UCSD-AML1 (cell line): Measurements from ENCODE around the gene SMIM24.

Source experiments
- DNase-seq: peaks from one replicate; lab custom pipeline; 2025; ENCODE audit not compliant: unreplicated experiment; lab: John Stamatoyannopoulos, UW

SMIM24 gene

DNA sequence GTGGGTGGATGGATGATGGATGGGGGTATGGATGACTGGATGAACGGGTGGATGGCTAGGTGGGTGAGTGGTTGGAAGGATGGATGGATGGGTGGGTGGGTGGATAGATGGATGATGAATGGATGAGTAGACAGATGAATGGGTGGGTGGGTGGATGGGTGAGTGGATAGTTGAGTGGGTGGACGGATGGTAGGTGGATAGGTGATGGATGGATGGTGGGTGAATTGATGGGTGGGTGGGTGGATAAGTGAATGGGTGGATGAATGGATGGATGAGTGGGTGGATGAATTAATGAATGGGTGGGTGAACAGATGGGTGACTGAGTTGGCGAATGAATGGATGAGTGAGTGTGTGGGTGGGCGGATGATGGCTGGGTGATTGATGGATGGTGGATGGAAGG, 4.9 kb downstream of the SMIM24 start:
- DNase-seq, result no peak

DNA sequence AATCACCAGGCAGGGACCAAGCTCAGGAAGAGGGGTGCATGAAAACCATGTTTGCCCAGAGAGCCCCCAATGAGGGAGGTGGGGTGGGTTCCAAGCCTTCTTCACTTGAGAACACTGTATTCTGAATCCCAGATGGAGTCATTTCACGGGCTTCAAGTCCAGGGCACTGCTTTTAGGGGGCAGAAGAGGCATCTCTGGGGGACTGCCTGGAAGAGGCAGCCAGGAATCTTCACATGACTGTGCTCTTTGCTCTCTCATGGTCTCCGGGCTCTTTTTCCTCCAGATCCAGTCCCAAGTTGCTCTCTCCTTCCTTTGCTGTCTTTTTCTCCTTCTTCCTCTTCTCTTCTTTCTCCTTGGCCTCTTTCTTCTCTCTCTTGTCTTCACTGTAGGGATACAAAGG, 5.7 kb downstream of the SMIM24 start:
- DNase-seq, result no peak

DNA sequence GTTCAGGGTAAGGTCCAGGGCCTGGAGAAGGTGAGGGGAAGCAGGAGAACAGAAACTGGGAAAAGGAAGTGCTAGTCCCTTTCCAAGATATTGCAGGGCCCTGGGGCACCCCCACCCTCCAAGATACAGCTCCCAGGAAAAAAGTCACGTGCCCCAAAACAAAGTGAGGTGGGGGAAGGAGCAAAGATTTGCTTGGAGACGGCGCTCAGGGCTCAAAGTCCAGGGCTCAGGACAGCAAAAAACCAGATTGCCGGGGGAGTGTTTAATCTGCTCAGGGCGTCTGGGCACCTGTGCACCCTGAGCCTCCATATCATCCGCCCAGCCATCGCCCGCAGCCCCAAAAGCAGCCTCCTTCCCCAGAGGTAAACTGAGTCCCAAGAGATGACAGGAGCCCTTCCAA, 6.3 kb downstream of the SMIM24 start:
- DNase-seq, result no peak

DNA sequence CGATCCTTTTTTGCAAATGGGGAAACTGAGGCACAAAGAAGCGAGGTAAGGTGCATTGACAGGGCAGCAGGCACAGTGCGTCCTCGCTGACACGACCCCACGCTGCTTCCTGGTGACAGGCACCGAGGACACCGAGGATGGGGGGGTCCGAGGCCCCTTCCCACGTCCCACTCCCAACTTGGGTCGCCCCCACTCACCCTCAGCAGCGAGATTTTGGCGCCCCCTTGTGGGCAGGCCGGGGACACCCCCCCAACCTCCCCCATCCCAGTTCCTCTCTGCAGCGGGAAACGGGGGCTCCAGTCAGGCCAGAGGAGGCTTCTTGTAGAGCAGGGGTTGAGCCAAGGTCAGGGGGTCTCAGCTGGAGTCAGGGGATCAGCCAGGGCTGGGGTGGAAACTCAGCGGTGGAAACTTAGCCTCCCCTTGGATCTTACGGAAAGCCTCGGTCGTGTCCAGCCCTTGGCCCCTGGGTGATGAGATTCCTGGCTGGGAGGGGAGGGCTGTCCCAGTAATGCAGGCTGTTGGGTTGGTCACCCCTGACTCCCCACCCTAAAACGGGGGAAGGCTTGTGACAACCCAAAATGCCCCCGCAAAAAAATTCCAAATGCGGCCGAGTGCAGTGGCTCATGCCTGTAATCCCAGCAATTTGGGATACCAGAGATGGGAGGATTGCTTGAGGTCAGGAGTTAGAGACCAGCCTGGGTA, 8.2 kb downstream of the SMIM24 start:
- DNase-seq, result peak; percentile 41

GRCh38 chr19:3470500-3471128, 9.7 kb downstream of the SMIM24 start:
- DNase-seq, result no peak

DNA sequence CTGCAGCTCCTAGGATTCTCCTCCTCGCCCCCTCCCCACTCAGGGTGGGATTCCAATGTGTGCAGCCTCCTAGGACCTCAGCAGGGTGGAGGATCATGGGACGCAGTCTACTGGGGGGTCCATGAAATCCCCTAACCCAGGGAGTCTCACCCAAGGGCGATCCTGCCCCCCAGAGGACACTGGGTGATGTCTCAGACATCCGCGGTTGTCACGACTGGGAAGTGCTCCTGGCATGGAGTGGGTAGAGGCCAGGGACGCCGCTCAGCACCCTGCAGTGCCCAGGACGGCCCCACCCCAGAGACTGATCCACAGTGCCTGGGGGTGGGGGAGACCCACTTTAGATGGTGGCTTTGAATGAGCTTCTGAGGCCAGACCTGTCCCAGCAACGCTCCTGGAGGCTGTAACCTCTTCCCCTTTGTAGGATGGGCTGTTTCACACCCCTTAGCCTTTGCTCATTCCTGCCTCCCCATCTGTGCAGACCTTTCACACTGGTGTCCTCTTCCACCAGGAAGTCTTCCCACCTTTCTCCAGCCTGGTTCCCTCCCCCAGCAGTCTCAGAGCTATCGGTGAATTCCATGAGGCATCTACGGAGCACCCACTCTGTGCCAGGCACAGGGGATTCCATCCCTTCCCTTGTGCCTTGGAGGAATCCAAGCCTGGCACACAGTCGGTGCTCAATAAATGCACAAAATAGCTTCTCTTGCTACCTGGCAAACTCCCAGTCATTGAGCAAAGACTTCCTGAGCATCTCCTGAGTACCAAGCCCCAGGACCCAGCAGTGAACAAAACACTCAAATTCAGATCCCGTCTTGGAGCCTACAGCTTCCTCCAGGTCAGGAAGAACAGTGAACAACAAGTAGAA, 10.5 kb downstream of the SMIM24 start:
- DNase-seq, result no peak

DNA sequence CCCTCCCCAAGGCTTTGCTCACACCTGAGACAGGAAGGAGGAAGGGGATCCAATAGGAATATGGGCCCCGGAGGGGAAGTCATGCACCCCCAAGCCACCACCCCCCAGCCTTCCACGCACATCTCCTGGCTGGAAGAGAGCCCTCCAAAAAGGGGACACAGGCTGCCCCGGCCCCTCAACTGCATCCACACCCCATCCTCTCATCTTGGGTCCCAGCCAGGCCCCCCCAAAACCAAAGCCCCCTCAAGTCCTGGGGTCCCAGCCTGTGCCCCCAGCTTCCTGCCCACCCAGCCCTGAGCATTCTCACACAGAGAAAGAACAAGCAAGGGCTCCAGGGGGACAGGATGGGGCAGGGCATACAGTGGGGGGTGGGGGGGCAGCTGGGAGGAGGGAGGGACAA, 12.1 kb downstream of the SMIM24 start:
- DNase-seq, result no peak

- no peak for DNase-seq
Measured at GRCh38 chr19:3467437-3468198, 12.7 kb downstream of the SMIM24 start.

- DNase-seq, result no peak
Measured at GRCh38 chr19:3466635-3467034, 13.7 kb downstream of the SMIM24 start.

DNA sequence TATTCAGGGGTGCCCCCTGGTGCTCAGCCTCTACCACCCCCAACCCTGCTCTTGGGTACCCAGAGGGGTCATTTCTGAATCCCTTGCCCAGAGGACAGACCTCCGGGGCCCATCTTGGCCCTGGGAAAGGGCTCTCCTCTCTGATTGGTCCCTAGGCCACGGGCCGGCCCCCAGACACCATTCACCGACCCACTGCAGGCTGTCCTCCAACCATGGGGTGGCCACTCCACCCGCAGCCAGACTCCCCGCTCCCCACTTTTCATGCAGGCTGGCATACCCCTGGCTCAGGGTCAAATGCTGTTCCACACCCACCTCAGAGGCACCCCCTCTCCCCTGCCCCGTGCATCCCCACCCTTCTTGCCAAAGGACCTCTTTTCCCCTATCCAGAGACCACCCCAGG, 14.8 kb downstream of the SMIM24 start:
- no peak for DNase-seq

DNA sequence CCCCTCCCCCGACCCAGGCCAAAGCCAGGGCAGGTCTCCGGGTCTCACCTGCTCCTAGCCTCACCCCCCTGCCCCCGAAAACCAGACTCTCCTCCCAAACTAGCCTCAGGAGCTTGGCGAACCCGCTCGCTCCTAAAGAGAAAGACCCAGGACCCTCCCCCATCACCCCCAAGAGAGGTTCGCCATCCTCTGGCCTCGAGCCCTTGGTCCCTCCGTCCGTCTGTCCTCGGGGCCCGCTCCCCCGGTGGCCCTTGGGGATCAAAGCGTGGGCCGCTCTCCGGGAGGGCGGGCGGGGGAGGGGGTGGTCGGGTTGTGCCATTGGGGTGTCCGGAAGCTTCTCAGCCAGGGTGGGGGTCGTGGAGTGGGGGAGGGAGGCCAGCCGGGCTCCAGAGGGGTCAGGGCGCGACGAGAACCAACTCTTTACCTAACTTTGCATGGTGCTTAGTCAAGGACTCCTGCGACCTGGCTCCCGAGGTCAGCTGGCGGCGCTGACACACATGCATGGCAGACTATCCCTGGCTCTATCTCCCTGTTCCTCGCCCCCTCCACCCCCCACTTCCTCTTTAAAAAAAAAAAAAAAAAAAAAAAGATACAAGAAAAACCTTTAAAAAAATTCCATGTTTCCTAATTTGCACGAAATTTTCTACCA, 15.6 kb downstream of the SMIM24 start:
- DNase-seq, result no peak

- no peak for DNase-seq
Measured at GRCh38 chr19:3463714-3464586, 16.4 kb downstream of the SMIM24 start.

DNA sequence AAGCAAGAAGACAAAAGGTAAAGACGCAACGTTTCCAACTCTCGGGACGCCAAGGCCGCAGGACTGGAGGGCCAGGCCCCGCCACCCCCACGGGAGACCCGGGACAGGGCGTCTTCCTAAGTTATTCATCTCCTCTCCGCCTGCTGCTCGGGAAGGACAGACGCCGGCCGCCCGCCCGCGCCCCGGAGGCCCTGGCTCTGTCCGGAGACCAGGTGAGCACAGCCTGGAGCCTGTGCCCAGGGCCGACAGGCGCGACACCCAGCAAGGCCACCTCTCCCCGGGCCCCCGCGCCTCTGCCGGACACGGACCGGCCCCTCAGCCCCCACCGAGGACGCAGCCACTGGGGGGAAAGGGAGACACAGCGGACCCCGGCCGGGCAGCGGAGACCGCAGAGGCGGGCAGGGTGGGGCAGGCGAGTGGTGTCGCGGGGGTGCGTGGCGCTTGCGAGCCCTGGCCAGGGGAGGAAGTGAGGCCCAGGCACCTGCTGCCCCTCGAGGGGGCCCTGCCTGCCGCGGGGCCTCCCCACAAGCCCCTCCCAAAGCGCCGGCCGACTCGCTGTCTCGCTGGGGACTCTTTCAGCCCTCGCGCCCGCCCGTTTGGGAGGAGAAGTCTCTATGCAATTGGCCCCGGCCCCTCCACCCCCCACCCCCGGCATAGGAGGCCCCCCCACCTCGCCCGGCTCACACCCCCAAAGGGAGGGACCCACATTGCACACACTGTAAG, 17.2 kb downstream of the SMIM24 start:
- DNase-seq, result no peak

- DNase-seq, result no peak
Measured at GRCh38 chr19:3459965-3460582, 20.3 kb downstream of the SMIM24 start.

DNA sequence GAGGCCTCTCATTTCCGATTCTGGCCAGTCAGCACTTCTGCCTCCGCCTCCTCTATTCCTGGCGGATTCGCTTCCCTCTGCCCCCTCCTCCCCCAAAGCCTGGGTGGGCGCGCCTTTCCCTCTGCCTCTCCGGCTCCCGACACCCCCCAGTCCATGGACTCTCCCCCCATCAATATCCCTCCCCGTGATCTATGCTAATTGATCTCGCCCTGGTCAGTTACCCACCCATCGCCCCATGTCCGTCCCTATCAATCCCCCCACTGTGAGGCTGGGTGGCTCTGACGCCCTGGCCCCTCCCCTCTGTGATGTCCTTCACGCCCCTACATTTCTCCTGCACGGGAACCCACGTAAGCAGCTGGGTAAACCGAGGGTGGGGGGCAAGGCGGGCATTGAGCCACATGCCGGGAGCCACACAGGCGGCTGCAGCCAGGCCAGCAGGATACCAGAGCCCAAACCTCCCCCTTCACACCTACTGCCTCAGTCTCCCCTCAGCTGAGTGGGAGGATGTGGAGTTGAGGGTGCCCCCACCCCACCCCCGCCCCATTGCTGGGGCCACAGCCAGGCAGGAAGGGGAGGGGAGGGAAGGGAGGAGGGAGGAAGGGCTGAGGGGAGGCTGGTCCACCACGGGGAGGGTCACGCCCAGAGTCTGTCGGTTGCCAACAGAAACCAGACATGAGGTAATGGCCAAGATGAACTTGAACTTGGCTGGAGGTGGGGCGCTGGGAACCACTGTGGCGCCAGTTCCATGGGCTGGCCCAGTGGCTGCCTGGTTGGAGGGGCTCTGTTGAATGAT, 21.0 kb downstream of the SMIM24 start:
- no peak for DNase-seq

GRCh38 chr19:3458229-3459088, 21.9 kb downstream of the SMIM24 start:
- no peak for DNase-seq
